H1 (cell line): ENCODE results near the gene MAST1. TPM values are rescaled to one million over a fixed set of nuclear protein-coding genes. Genes with fewer than 3 reads are reported as not detected.

Experiments
- TEAD4 ChIP-seq: IDR thresholded peaks from 2 replicates; pipeline ENCODE4 v1.6.1; 2012; ENCODE audit warnings: low read depth, low read length, inconsistent platforms, mixed read lengths
- polyA plus RNA-seq, 7 experiments: library from polyadenylated mRNA; depleted of rRNA in 3 of 7; stranded (reverse) in 5 of 7; unstranded in 2 of 7; fragments of >200 nt in 5 of 7; fragments of 200-250 nt in 2 of 7; gene quantifications; 1 replicate in 5 of 7; 2 replicates in 1 of 7; 4 replicates in 1 of 7; pipeline versions ENCODE4 v1.2.1 to v1.2.3, GENCODE V29; 2011 to 2013; ENCODE audit warnings: missing spikeins in 2 of 7, mixed read lengths in 2 of 7
- total RNA-seq: library from RNA; stranded (reverse); fragmentation: NEBNext Ultra II Directional; extraction: Animal tissue kit (Norgen Biotek cat#: 25700); gene quantifications from 2 replicates; pipeline ENCODE4 v1.2.1, GENCODE V29; 2021

Gene MAST1
- total and polyA plus RNA-seq, 2 of the 8 experiments (the other 6 are each of a cell fraction or from before 2014, with no cell fraction given), result 15.6 to 28.3 TPM

DNA sequence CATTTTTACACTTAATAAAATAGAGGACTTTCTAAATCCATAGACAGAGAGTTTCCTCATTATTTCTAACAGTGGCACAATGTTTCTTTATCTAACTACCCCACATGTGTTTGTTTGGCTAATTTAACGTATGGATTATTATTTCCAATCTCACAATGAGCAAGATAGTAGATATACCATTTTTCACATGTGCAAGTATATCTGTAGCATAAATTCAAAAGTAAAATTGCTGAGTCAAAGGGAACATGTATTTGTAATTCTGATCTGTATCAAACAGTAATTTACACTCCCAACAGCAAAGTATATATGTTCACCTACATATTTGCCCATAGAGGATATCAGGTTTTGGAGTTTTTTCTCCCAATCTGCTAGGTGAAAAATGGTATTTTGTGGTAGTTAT is 18.3 kb downstream of the MAST1 start (continued):
- no peak for TF ChIP-seq TEAD4
